GM21528 (cell line): ENCODE measurements around the gene PRELP.

ENCODE experiments used
- ATAC-seq: cut with Tn5 transposase; IDR thresholded peaks from one replicate; pipeline ENCODE4 v1.9.1; 2021; ENCODE audit warnings: mild to moderate bottlenecking, moderate library complexity; ENCODE audit not compliant: unreplicated experiment, low FRiP score

Gene PRELP

GRCh38 chr1:203521074-203521794 is 45.6 kb downstream of the PRELP start:
- no peak for ATAC-seq

- no peak for ATAC-seq
These were observed 46.2 kb downstream of the PRELP start for GRCh38 chr1:203521812-203522211.

DNA sequence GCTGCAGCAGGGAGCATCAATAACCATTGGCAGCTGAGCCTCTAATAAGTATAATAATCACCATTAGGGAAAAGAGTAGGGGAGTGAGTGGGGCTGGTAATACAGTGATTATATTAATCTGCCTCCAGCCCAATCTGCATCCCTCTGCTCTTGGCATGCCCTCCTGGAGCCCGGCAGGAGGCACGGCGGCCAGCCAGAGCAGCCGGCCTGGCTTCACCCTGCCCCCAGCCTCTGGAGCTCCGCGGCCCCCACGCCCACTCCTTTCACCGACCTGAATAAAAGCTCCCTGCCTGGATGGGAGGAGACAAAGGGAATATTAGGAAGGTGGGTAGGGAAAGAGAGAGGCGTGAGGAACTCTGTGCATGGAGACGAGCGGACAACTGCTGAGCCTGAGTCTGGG is 46.6 kb downstream of the PRELP start:
- no peak for ATAC-seq

GRCh38 chr1:203523667-203524066 is 48.1 kb downstream of the PRELP start:
- ATAC-seq = no peak

GRCh38 chr1:203524152-203524551 is 48.5 kb downstream of the PRELP start:
- ATAC-seq = no peak

- no peak for ATAC-seq
These were observed 49.2 kb downstream of the PRELP start for GRCh38 chr1:203524824-203525223.

DNA sequence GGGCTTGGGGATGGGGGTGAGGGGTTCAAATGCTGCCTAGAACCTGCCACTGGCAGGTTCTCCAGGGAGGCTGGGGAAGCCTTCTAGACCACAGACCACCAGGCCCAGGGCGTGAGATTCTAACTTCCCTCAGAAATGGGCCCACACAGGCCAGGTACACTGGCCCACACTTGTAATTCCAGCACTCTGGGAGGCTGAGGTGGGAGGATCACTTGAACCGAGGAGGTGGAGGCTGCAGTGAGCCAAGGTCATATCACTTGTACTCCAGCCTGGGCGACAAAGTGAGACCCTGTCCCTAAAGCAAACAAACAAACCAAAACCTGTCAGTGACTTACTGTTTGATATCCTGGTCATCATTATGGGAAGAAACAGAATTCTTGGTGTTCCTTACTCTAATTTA is 50.1 kb downstream of the PRELP start:
- no peak for ATAC-seq

- ATAC-seq = no peak
These were observed 50.5 kb downstream of the PRELP start for GRCh38 chr1:203526130-203526529.

GRCh38 chr1:203526572-203526971 is 51.0 kb downstream of the PRELP start:
- ATAC-seq = no peak

GRCh38 chr1:203527013-203527412 is 51.4 kb downstream of the PRELP start:
- ATAC-seq = no peak

DNA sequence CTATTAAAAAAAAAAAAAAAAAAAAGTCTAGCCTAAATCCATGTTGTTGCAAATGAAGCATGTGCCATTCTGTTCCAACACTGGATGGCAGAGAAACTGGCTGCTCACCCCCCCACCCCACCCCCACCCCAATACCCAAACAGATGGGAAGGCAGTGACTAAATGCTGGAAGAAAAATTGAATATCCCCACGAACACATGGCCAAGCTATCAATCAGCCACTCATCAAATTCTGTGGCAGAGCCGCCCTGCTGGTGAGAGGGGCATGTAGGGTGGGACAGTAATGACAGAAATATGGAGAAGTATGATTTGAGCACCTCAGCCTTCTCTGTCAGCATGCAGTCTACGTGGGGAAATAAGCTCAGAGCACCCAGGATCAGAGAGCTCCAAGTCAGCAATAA is 52.5 kb downstream of the PRELP start:
- no peak for ATAC-seq

DNA sequence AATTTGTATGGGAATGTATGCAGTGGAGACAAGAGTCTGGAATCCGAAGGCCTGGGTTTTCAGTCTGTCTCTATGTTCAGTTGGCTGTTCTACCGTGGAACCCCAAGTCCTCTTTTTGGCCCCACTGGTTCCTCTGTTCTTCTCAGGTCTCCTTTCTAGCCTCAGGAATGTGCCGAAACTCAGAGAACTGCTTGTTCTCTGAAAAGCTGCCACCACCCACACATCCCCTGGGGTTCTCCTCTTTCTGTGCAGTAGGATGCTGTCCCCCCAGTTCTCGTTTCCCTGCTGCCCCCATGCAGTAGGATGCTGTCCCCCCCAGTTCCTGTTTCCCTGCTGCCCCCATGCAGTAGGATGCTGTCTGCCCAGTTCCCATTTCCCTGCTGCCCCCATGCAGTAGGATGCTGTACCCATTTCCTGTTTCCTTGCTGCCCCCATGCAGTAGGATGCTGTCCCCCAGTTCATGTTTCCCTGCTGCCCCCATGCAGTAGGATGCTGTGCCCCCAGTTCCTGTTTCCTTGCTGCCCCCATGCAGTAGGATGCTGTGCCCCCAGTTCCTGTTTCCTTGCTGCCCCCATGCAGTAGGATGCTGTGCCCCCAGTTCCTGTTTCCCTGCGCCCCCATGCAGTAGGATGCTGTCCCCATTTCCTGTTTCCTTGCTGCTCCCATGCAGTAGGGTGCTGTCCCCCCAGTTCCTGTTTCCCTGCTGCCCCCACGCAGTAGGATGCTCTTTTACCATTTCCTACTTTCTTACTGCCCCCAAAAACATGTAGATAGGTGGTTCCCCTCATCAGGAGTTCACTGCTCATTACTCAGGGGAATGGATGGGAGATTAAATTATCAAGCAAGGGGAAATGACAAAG is 53.6 kb downstream of the PRELP start:
- no peak for ATAC-seq

- ATAC-seq = no peak
These were observed 55.5 kb downstream of the PRELP start for GRCh38 chr1:203531063-203531462.

DNA sequence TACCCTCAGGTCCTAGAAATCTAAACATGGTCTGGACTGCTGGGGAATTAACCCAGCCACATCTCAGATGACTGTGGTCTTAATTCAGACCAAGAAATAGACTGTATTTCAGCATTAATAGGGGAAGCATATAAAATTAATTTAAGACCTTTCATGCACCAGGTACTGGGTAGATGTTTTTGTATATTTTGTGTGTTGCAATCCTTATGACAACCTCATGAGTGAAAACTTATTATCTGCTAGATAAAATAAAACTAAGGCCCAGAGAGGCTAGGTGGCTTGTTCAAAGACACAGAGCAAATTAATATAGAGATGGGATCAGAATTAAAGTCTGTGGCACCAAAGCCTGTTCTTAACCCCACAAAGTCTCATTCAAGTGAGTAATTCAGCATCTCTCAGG is 58.4 kb downstream of the PRELP start:
- ATAC-seq = no peak

GRCh38 chr1:203534526-203534925 is 58.9 kb downstream of the PRELP start:
- ATAC-seq = no peak

DNA sequence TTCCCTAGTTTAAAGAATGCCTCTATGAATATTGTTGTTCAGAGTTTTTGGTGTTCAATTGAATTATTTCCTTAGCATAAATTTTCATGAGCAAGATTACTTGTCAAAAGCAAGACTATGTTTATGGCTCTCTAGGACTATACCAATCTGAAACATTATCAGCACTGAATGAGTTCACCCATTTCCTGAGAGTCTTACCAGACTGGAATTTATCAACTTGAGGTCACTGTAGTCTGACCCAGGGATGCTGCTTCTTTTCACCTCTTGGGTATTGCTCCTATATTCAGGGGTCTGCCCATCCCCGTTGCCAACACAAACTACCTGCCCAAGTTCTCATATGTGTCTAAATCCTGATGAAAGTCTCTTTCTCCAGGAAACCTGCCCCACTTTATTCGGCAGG is 61.0 kb downstream of the PRELP start:
- no peak for ATAC-seq

DNA sequence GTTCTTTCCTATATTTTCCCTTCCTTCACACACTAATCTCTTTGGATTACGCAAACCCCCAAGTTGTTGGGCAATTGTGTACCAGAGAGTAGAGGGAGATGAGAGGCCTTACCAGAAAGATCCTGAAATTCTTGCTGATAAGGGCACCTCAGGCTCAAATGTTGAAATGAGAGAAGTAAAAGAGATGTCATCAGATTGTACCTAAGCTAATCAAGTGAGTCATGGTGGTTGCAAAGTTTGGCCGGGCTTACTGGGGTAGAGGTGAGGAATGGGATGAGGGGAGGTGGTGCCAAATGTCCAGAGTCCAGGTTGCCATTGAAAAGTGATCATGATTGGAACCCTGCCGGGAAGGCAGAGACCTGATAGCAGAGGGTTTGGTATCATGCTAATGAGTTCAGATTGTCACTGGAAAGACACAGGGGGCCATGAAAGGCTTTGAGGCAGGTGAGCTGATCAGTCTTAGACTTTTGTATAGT is 61.4 kb downstream of the PRELP start:
- no peak for ATAC-seq

- ATAC-seq = no peak
These were observed 62.3 kb downstream of the PRELP start for GRCh38 chr1:203537806-203538464.

DNA sequence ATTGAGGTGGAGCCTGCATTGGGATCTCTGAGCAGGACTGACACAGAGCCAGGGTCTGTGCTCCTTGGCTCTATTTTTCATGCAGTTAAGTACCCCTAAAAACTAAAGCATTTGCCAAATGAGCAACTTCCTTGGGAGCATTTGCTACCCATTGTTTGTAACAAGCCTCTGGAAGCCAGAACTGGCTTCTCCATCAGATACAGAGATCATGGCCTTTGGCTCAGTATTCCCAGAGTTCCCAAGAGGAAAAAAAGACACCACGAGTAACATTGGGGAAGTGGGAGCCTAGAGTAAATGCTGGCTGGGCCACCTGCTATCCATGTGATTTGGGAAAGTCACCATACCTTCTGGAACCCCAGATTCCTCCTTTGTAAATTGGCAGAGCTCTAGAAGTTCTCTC is 63.1 kb downstream of the PRELP start:
- no peak for ATAC-seq

DNA sequence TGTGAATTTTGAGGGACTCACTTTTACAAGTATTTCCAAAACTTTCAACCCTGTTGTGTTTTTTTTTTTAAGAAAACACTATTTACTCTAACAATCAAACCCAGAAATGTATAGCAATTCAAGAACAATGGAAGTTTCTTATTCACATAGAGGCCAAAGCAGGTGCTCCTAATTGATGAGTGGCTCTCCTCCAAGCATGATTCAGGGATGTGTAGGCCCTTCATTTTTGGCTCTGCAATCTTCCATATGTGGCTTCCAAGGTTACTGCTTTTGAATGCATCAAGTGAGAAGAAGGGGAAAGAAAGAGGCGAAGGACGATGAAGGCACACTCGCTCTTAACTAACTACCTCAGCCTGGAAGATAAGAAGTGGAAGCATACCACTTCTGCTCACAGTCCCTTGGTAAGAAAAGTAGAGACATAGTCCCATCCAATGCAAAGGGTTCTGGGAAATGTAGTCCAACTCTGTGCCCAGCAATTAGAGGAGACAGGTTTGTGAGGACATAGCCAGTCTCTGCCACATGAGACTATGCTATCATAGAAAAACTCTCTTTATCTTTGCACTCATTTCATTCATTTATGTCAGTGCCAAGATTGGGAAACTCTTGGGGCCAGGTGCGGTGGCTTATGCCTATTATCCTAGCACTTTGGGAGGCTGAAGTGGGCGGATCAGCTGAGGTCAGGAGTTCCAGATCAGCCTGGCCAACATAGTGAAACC is 64.4 kb downstream of the PRELP start:
- ATAC-seq = no peak
